Hematopoietic multipotent progenitor cell treated with erythropoietin and hydrocortisone succinate and interleukin-3 and kit ligand, for 4 days (in vitro differentiated cells): ENCODE measurements around the gene STK4.

Experiments used
- DNase-seq: peaks from one replicate; pipeline ENCODE4 v3.0.0-alpha.2; 2015

Gene STK4

DNA sequence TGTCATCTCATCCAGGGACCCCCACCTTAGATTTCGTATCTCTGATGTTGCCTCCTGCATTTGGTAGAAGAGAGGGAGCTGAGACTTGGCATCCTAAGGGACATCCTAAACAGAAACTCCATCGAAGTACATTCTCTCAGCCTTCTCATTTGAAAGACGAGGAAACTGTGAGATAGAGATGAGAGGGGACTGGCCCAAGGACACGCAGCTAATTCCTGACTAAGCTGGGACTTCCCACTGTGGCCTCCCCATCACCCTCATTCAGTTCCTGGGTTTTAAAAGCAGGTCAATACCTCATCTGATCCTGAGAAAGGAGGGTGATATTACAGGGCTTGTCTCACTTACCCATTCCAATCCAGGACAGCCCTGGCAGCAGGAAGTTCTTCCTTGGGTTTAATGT lies 149.5 kb downstream of the STK4 start:
- no peak for DNase-seq

DNA sequence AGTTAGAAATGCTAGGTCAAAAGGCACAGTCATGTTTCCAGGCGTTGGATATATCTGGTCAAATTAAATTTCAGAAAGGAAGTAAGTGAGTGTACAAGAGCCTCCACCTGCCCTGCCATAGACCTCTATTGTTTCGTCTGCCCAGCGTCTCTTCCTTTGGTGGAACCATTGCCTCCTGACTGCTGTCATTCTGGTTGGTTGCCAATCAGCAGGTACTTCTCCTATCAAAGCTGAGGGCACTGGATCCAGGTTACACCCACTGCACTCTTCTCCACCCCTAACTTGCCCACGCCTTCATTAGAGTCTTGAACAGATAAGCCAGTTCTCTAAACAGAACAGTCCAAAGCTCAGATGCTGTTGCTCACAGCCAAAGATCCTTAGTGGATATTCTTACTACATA lies 151.3 kb downstream of the STK4 start:
- DNase-seq, result no peak

DNA sequence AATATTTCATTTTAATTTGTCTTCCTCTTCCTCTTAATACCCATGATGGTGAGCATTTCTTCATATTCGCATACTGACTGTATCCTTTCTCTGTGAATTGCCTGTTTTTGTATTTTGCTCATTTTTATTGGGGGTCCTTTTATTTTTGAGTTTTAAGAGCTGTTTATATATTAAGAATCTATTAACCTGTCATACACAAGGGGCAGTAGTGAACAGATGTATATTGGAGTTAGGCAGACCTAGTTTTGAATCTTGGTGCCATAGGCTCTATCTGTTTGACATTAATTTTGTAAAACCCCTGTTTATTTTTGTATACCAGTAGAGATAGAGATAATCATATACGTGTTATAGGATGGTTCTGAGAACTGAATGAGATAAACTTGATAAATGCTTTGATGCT lies 151.7 kb downstream of the STK4 start:
- no peak for DNase-seq

DNA sequence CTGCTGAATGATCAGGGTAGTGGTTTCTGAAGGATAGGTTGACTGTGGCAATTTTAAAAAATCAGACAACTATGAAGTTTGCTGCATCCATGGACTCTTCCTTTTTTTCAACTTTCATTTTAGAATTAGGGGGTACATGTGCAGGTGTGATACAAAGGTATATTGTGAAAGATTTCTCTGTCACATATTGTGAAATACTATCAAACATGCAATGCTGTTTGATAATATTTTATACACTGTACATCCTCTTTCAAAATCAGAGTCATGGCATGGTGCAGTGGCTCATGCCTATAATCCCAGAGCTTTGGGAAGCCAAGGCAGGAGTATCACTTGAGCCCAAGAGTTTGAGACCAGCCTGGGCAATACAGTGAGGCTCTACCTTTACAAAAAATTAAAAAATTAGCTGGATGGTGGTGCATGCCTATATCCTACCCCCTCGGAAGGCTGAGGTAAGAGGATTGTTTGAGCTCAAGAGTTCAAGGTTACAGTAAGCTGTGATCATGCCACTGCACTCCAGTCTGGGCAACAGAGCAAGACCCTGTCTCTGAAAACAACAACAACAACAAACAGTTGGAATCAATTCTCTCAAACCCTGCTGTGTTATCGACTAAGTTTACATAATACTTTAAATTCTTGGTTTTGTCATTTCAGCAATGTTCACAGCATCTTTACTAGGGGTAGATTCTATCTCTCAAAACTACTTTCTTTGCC lies 153.4 kb downstream of the STK4 start:
- no peak for DNase-seq

DNA sequence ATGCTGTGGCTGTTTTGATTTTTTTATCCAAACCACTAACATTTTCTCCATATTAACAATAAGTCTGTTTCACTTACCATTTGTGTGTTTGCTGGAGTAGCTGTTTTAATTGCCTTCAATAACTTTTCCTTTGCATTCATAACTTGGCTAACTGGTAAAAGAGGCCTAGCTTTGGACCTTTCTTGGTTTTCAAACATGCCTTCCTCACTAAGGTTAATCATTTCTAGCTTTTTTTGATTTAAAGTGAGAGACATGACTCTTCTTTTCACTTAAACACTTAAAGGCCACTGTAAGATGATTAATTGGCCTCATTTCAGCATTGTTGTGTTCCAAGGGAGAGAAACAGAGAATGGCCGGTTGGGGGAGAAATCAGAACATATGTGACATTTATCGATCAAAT lies 155.1 kb downstream of the STK4 start:
- no peak for DNase-seq

DNA sequence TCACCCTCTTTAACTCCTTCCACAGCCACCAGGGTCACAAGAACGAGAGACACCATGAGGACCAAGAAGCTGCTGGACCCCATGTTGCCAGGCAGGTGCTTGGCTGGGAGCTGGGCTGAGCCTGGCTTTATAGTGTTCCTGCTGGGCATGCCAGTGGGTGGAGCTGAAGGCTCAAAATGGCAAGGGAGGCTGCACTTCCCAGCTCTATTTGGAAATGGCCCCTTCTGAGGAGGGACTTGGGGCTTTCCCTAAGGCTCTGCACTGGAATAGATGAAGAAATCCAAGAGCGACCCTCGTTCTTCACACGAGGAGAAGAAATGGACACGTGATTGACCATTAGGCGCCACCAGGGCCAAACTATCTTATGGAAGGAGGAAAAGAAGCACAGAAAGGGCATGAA lies 158.1 kb downstream of the STK4 start, which contains the start of gene WFDC12:
Gene WFDC12, minus strand, starts transcription at position 101 of the 400 bp plus-strand sequence. Its CDS starts 18 bp downstream, at position 83.
- DNase-seq, result no peak

DNA sequence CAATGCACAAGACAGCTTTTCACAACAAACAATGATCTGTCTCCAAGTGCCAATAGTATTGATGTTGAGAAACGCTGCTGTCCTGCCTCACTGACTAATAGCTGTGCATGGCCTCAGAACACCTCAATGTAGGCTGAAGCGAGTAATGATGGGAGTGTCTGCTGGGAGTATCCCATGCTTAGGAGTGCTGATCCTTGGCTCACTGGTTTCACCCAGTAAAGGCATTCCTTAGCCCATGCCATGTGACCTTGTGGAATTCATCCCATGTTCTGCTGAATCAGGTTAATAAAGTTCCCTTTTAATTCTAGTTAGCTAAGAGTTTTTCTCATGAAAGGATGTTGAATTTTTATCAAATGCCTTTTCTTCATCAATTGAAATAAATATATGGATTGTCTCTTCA lies 161.8 kb downstream of the STK4 start:
- DNase-seq, result no peak
